ENCODE results near the gene SFTPB. TPM values are rescaled to one million over a fixed set of nuclear protein-coding genes. Genes with fewer than 3 reads are reported as not detected.

Gene SFTPB
- total RNA-seq, 1 experiment from 2014 or later: 7.6 TPM

DNA sequence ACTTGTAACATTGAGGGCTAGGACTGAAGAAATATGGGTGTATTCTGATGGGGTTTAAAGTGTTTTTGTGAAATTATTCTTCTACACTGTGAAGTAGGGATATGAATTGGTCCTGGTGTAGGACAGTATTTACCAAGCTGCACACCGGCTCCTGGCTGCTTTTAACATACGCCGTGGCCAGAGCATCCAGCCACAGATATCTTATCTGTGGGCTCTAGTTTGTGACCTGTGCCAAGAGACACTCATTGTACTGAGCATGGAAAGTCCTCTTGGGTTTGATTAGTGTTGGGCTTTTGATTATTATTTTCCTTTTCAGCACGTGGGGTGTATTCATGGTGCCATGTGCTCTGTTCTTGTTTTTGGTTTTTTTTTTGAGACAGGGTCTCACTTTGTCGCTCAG, 44.0 kb downstream of the SFTPB start:
- ChIA-PET POLR2A (no interaction called here), CTCF (interaction anchor here (1.4 kb wide), 1 partner anchor 13 kb away, joined by 7 read pairs; no protein-coding TSS in a partner anchor)
- Mint-ChIP-seq H3K9me3 (no peaks in the 10 kb centered on the region), H3K4me1 (no peaks in the 10 kb centered on the region), H3K4me3 (no peak overlapping the region), H3K27me3 (ENCODE audit: low read depth) (no peaks in the 10 kb centered on the region), H3K36me3 (peaks cover 71% of the 10 kb centered on the region), H3K27ac (no peak overlapping the region; the same call in 1 of the 2 replicates)
- ATAC-seq: no peak
- TF ChIP-seq JUN (CRISPR knock-in tag; IDR thresholded peaks at IDR 0.05) (no peak), IRF2 (CRISPR knock-in tag; IDR thresholded peaks at IDR 0.05; ENCODE audit: borderline replicate concordance, low read depth) (no peak), CREB1 (CRISPR knock-in tag; IDR thresholded peaks at IDR 0.05) (no peak), FOXK1 (CRISPR knock-in tag; IDR thresholded peaks at IDR 0.05) (no peak), GRHL2 (CRISPR knock-in tag; IDR thresholded peaks at IDR 0.05; ENCODE audit: insufficient replicate concordance, severe bottlenecking) (no peak), ZNF219 (CRISPR knock-in tag; IDR thresholded peaks at IDR 0.05; ENCODE audit: borderline replicate concordance) (no peak), NR2C2 (CRISPR knock-in tag; IDR thresholded peaks at IDR 0.05) (no peak)
- TF ChIP-seq, protein P1, sequence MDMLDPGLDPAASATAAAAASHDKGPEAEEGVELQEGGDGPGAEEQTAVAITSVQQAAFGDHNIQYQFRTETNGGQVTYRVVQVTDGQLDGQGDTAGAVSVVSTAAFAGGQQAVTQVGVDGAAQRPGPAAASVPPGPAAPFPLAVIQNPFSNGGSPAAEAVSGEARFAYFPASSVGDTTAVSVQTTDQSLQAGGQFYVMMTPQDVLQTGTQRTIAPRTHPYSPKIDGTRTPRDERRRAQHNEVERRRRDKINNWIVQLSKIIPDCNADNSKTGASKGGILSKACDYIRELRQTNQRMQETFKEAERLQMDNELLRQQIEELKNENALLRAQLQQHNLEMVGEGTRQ (CRISPR knock-in tag; IDR thresholded peaks at IDR 0.05): no peak
- TF ChIP-seq, protein P2, sequence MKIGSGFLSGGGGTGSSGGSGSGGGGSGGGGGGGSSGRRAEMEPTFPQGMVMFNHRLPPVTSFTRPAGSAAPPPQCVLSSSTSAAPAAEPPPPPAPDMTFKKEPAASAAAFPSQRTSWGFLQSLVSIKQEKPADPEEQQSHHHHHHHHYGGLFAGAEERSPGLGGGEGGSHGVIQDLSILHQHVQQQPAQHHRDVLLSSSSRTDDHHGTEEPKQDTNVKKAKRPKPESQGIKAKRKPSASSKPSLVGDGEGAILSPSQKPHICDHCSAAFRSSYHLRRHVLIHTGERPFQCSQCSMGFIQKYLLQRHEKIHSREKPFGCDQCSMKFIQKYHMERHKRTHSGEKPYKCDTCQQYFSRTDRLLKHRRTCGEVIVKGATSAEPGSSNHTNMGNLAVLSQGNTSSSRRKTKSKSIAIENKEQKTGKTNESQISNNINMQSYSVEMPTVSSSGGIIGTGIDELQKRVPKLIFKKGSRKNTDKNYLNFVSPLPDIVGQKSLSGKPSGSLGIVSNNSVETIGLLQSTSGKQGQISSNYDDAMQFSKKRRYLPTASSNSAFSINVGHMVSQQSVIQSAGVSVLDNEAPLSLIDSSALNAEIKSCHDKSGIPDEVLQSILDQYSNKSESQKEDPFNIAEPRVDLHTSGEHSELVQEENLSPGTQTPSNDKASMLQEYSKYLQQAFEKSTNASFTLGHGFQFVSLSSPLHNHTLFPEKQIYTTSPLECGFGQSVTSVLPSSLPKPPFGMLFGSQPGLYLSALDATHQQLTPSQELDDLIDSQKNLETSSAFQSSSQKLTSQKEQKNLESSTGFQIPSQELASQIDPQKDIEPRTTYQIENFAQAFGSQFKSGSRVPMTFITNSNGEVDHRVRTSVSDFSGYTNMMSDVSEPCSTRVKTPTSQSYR (CRISPR knock-in tag; IDR thresholded peaks at IDR 0.05): no peak
- TF ChIP-seq, protein P3, sequence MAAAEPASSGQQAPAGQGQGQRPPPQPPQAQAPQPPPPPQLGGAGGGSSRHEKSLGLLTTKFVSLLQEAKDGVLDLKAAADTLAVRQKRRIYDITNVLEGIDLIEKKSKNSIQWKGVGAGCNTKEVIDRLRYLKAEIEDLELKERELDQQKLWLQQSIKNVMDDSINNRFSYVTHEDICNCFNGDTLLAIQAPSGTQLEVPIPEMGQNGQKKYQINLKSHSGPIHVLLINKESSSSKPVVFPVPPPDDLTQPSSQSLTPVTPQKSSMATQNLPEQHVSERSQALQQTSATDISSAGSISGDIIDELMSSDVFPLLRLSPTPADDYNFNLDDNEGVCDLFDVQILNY (CRISPR knock-in tag; IDR thresholded peaks at IDR 0.05): no peak
- DNase-seq (ENCODE audit: low spot score): no peak

DNA sequence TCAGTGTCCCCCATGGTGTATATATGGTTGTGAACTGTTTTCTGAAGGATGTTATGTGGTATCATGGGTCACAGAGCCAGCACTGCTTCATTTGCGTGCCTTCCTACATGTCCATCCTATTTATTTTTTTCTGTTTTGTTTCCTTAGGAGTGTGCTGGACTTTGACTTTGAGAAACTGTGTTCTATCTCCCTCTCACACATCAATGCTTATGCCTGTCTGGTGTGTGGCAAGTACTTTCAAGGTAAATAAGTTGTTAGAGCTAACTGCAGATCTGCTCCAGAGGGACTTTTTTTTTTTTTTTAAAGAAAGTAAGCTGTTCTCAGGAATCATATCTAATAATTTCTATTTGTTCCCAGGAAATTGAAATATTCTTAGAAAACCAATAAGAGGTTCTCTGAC, 46.7 kb downstream of the SFTPB start:
- H3K36me3 Mint-ChIP-seq: peaks cover 51% of the 10 kb centered on the region
- peaks cover 6% of the 10 kb centered on the region for H3K4me1 Mint-ChIP-seq
- POLR2A ChIA-PET: no interaction called here
- H3K4me3 Mint-ChIP-seq: no peak overlapping the region
- H3K9me3 Mint-ChIP-seq: no peaks in the 10 kb centered on the region
- H3K27me3 Mint-ChIP-seq (ENCODE audit: low read depth): no peaks in the 10 kb centered on the region
- ATAC-seq (no peak), DNase-seq (ENCODE audit: low spot score) (no peak)
- CTCF ChIA-PET: interaction anchor here (2.1 kb wide), 1 partner anchor 16 kb away, joined by 10 read pairs; no protein-coding TSS in a partner anchor
- H3K27ac Mint-ChIP-seq: no peak overlapping the region
- TF ChIP-seq ZBTB21 (CRISPR knock-in tag; IDR thresholded peaks at IDR 0.05; ENCODE audit: borderline replicate concordance): no peak
- no peak for TF ChIP-seq ZNF671 (CRISPR knock-in tag; IDR thresholded peaks at IDR 0.05)
- TF ChIP-seq, protein P1 (CRISPR knock-in tag; IDR thresholded peaks at IDR 0.05): no peak
- TF ChIP-seq ZNF416 (CRISPR knock-in tag; IDR thresholded peaks at IDR 0.05): no peak
- TF ChIP-seq ZNF317 (CRISPR knock-in tag; IDR thresholded peaks at IDR 0.05; ENCODE audit: borderline replicate concordance, low read depth): no peak
- TF ChIP-seq MYBL2 (CRISPR knock-in tag; IDR thresholded peaks at IDR 0.05): no peak

DNA sequence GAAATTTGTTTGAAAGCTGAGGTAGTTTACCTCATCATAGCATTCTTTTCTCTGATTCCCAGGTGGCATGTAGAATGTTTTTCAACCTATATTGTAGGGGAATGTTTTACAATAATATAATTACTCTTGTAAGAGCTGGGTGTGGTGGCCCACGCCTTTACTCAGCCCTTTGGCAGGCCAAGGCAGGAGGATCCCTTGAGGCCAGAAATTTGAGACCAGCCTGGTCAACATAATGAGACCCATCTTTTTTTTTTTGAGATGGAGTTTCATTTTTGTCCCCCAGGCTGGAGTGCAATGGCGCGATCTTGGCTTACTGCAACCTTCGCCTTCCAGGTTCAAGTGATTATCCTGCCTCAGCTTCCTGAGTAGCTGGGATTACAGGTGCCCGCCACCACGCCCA, 48.4 kb downstream of the SFTPB start:
- ChIA-PET POLR2A (no interaction called here), CTCF (interaction anchor here (3.2 kb wide), 1 partner anchor 18 kb away, joined by 13 read pairs; no protein-coding TSS in a partner anchor)
- Mint-ChIP-seq H3K4me3 (no peak overlapping the region), H3K9me3 (no peaks in the 10 kb centered on the region), H3K36me3 (peaks cover 35% of the 10 kb centered on the region), H3K4me1 (peaks cover 6% of the 10 kb centered on the region), H3K27ac (no peak overlapping the region), H3K27me3 (ENCODE audit: low read depth) (no peaks in the 10 kb centered on the region)
- DNase-seq (ENCODE audit: low spot score) (no peak), ATAC-seq (no peak)
- TF ChIP-seq, protein P4, sequence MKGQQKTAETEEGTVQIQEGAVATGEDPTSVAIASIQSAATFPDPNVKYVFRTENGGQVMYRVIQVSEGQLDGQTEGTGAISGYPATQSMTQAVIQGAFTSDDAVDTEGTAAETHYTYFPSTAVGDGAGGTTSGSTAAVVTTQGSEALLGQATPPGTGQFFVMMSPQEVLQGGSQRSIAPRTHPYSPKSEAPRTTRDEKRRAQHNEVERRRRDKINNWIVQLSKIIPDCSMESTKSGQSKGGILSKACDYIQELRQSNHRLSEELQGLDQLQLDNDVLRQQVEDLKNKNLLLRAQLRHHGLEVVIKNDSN (CRISPR knock-in tag; IDR thresholded peaks at IDR 0.05): no peak
- TF ChIP-seq ZNF138 (CRISPR knock-in tag; conservative IDR thresholded peaks at IDR 0.05) (no peak), OVOL2 (CRISPR knock-in tag; IDR thresholded peaks at IDR 0.05; ENCODE audit: borderline replicate concordance) (no peak), CBFB (CRISPR knock-in tag; IDR thresholded peaks at IDR 0.05; ENCODE audit: low read depth) (no peak), TCF7 (CRISPR knock-in tag; IDR thresholded peaks at IDR 0.05; ENCODE audit: low read depth) (no peak), PRRX2 (CRISPR knock-in tag; IDR thresholded peaks at IDR 0.05) (no peak), ELF4 (CRISPR knock-in tag; IDR thresholded peaks at IDR 0.05; ENCODE audit: low read depth) (no peak)
- TF ChIP-seq, protein P5, sequence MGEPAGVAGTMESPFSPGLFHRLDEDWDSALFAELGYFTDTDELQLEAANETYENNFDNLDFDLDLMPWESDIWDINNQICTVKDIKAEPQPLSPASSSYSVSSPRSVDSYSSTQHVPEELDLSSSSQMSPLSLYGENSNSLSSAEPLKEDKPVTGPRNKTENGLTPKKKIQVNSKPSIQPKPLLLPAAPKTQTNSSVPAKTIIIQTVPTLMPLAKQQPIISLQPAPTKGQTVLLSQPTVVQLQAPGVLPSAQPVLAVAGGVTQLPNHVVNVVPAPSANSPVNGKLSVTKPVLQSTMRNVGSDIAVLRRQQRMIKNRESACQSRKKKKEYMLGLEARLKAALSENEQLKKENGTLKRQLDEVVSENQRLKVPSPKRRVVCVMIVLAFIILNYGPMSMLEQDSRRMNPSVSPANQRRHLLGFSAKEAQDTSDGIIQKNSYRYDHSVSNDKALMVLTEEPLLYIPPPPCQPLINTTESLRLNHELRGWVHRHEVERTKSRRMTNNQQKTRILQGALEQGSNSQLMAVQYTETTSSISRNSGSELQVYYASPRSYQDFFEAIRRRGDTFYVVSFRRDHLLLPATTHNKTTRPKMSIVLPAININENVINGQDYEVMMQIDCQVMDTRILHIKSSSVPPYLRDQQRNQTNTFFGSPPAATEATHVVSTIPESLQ (CRISPR knock-in tag; IDR thresholded peaks at IDR 0.05): no peak
- TF ChIP-seq, protein P6, sequence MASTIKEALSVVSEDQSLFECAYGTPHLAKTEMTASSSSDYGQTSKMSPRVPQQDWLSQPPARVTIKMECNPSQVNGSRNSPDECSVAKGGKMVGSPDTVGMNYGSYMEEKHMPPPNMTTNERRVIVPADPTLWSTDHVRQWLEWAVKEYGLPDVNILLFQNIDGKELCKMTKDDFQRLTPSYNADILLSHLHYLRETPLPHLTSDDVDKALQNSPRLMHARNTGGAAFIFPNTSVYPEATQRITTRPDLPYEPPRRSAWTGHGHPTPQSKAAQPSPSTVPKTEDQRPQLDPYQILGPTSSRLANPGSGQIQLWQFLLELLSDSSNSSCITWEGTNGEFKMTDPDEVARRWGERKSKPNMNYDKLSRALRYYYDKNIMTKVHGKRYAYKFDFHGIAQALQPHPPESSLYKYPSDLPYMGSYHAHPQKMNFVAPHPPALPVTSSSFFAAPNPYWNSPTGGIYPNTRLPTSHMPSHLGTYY (CRISPR knock-in tag; IDR thresholded peaks at IDR 0.05): no peak
